ENCODE measurements around the gene HAGH.
"Not testable (repeated sequence)": the region's sequence is repeated elsewhere in the genome, so short reads cannot be mapped to it uniquely, and the experiment has no call there.

The HAGH gene

GRCh38 chr16:1826691-1827573 is at the start of gene HAGH, which contains the start of gene FAHD1:
Gene HAGH, minus strand, starts transcription at chr16:1826825. Its CDS starts 38 bp downstream, at chr16:1826787.
Gene FAHD1, plus strand, starts transcription at chr16:1827206. Its CDS starts 33 bp downstream, at chr16:1827239.
- DNase-seq (ENCODE audit: low read depth): peak; percentile 79

DNA sequence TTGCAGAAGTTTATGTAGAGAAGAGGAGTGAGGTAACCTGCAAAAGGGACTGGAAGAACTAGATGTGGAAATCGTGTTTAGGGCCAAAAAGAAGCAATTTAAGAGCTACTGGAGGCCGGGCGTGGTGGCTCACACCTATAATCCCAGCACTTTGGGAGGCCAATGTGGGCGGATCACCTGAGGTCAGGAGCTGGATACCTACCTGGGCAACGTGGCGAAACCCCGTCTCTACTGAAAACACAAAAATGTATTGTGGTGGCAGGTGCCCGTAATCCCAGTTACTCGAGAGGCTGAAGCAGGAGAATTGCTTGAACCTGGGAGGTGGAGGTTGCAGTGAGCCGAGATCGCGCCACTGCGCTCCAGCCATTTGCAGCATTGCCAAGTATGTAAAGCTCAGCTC is 49.4 kb upstream of the HAGH start:
- not testable (repeated sequence) for DNase-seq (ENCODE audit: low read depth)

DNA sequence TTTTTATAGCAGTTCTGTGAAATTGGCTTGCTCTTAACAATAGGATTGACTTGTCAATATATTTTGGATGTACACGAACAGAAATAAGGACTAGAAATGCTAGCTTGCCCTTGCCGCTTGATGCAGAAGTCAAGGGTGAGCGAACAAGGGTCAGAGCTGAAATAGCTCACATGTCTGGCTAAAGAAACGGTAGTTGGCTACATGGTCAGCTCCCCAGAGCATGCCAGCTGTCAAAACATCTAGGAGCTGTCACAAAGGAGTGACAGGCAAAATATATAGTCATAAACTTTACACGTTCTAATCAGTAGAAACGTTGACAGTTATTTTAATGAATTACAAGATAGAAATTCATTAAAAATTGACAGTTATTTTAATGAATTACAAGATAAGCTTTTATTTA is 48.2 kb upstream of the HAGH start:
- DNase-seq (ENCODE audit: low read depth): no peak

DNA sequence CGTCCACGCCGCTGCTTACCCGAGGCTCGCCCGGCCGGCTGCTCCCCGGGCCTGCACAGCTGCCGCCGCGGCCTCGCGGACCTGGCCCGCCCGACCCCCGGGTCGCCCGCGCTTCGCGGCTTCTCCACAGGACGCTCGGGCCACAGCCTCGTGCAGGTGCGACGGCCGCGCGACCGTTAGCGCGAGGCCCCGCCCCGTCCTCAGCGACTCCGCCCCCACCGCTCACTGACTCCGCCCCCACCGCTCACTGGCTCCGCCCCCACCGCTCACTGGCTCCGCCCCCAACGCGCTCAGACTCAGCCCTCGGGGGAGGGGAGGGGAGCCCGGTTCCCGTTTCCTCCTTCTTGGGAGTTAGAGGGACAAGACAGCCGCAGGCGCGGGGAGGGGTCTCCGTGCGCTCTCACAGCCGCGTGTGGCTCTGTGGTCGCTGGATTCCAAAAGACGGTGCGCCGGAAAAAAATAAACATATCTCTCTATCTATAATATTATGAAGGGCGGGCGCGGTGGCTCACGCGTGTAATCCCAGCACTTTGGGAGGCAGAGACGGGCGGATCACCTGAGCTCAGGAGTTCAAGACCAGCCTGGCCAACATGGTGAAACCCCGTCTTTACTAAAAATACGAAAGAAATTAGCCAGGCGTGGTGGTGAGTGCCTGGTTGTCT is 45.5 kb upstream of the HAGH start, which contains the start of gene MEIOB:
Gene MEIOB (minus strand): TSS at position 191 of the 662 bp plus-strand sequence. CDS start 3,989 bp downstream, outside the sequence.
- peak; percentile 10 for DNase-seq (ENCODE audit: low read depth)

- no peak for DNase-seq (ENCODE audit: low read depth)
Measured at GRCh38 chr16:1870365-1871082, 43.9 kb upstream of the HAGH start.

- no peak for DNase-seq (ENCODE audit: low read depth)
Measured at GRCh38 chr16:1865902-1866690, 39.5 kb upstream of the HAGH start.

DNA sequence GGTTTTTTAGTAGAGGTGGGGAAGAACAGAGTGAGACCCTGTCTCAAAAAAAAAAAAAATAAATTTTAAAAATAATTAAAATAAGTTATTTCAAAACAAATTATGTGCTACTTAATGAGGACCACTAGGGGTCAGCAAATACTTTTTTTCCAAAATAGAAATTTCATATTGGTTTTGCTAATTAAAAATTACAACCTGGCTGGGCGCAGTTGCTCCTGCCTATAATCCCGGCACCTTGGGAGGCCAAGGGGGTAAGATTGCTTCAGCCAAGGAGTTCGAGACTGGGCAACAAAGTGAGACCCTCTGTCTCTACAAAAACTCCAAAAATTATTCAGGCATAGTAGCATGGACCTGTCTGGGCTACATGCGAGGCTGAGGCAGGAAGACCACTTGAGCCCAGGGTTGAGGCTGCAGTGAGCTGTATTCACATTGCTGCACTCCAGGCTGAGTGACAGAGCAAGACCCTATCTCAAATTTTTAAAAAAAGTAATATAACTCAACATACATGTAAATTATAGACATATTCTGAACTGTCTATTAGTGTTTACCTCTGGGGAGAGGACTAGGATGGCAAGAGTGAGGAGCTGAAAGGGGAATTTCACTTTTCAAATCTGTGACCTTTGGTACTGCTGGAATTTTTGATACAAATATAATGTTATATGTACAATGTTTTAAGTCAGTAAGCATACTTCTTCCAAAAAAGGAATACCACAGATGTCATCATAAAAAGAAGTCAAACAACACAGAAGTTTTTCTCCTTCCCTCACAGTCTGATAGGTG is 37.2 kb upstream of the HAGH start:
- no peak for DNase-seq (ENCODE audit: low read depth)

DNA sequence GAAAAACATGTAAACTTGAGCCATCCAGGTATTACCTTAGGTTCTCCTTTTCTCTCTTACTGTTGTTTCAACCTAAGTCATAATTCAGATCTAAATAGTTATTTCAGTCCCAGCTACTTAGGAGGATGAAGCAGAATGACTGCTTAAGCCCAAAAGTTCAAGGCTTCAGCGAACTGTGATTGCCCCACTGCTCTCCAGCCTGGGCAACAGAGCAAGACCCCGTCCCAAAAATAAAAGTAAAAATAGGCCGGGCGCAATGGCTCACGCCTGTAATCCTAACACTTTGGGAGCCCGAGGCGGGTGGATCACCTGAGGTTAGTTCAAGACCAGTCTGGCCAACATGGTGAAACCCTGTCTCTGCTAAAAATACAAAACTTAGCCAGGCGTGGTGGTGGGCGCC is 35.8 kb upstream of the HAGH start:
- DNase-seq (ENCODE audit: low read depth): no peak

DNA sequence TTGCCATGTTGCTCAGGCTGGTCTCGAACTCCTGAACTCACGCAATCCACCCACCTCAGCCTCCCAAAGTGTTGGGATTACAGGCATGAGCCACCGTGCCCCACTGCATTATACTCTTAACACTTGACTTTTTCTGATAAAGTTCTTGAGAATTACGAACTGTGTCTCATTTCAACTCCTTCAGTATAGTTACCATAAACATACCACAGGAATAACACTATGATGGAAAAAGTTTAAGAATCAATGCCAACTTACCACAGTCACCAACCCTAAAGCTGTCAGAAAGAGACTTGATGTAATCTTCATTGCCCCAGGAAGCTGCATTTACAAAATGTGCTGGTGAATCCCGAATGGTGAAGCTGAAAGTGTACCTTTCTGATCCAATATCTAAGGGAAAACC is 35.1 kb upstream of the HAGH start:
- DNase-seq (ENCODE audit: low read depth): no peak

DNA sequence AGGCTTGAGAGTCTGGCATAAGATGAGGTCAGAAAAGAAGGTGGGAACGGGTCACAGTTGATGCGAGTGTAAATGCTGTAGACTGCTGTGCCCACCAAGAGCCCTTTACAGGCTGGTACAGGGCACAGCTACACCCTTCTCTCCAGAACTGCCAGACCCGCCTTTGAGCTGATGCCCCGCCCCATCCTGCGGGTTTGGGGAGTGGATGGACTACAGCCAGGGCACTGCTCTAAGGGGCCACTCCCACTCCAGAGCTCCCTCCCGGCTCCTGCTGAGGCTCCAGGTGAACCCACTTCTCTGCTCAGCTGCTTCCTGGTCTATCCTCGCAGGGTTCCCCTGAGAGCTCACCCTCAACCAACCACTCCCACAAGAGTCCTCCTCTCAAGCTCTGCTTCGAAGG is 33.0 kb upstream of the HAGH start:
- DNase-seq (ENCODE audit: low read depth): no peak

- DNase-seq (ENCODE audit: low read depth): no peak
Measured at GRCh38 chr16:1858189-1858865, 31.7 kb upstream of the HAGH start.

- DNase-seq (ENCODE audit: low read depth): no peak
Measured at GRCh38 chr16:1857433-1858097, 30.9 kb upstream of the HAGH start.

- DNase-seq (ENCODE audit: low read depth): no peak
Measured at GRCh38 chr16:1851793-1852192, 25.2 kb upstream of the HAGH start.

- DNase-seq (ENCODE audit: low read depth): no peak
Measured at GRCh38 chr16:1850981-1851380, 24.4 kb upstream of the HAGH start.

GRCh38 chr16:1846416-1846815 is 19.8 kb upstream of the HAGH start:
- DNase-seq (ENCODE audit: low read depth): no peak

- DNase-seq (ENCODE audit: low read depth): no peak
Measured at GRCh38 chr16:1845985-1846384, 19.4 kb upstream of the HAGH start.

DNA sequence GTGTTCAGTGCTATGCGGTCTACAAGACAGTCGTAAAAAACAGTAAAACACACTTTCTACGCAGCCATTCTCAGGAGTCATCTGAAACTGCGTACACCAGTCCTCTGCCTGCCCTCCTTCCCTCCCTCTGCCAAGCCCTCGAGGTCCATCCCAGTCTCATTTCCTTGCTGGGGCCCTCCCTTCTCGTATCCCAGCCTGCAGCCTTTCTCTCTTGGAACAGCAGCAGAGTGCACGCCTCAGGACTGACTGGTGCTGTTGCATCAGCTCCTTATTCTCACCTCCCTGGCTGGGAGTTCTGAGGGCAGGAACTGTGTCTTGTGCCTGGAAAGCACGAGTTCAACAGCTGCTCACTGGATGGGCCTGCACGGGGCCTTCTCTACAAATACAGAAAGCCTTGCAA is 12.9 kb upstream of the HAGH start:
- DNase-seq (ENCODE audit: low read depth): no peak

- DNase-seq (ENCODE audit: low read depth): no peak
Measured at GRCh38 chr16:1834096-1834495, 7.5 kb upstream of the HAGH start.

DNA sequence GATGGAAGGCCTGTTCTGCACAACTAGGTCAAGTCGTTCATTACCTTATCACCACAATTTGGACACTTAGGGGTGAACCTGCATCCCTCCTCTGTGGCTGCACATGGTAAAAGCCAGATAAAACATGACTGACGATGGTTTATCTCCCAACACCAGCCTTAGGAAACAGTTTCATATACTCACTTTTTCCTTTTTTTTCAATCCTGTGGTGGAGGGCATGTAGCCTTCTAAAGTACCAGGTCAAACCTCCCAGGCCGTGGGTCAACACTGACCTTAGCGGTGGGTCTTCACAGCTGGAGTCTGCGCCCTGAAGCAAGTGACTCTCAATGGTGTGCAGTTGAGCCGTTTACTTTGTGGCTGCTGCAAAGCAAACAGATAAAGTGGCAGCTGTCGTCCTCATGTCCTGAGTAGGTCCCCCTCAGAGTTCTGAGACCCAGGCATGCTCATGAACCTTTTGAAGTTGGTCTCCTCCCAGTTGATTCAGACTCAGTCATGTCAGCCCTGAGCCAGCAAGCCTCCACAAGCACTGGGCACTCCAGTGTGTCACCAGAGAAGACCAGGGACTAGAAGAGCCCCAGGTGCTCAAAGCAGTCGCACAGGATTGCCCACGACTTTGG is 6.3 kb upstream of the HAGH start:
- DNase-seq (ENCODE audit: low read depth): no peak

Data from stimulated activated CD8-positive, alpha-beta memory T cell treated with anti-CD3 and anti-CD28 coated beads, Interleukin-15, amount 100 ng/mL, for 1 hour (primary cell).